HG03571 (cell line): ENCODE measurements around the gene TTC34.
"Not testable (repeated sequence)": the region's sequence is repeated elsewhere in the genome, so short reads cannot be mapped to it uniquely, and the experiment has no call there.

ENCODE experiments used
- ATAC-seq: cut with Tn5 transposase; IDR thresholded peaks from one replicate; pipeline ENCODE4 v1.9.1; 2021; ENCODE audit not compliant: unreplicated experiment

TTC34 gene

GRCh38 chr1:2778220-2778592, 23.3 kb downstream of the TTC34 start:
- no peak for ATAC-seq

- no peak for ATAC-seq
Measured at GRCh38 chr1:2777424-2778219, 23.9 kb downstream of the TTC34 start.

GRCh38 chr1:2775333-2775732, 26.2 kb downstream of the TTC34 start:
- ATAC-seq: not testable (repeated sequence)

- not testable (repeated sequence) for ATAC-seq
Measured at GRCh38 chr1:2768052-2768451, 33.4 kb downstream of the TTC34 start.

GRCh38 chr1:2759433-2759832, 42.1 kb downstream of the TTC34 start:
- ATAC-seq: not testable (repeated sequence)

GRCh38 chr1:2757519-2757918, 44.0 kb downstream of the TTC34 start:
- not testable (repeated sequence) for ATAC-seq

GRCh38 chr1:2755426-2755825, 46.1 kb downstream of the TTC34 start:
- not testable (repeated sequence) for ATAC-seq

- ATAC-seq: not testable (repeated sequence)
Measured at GRCh38 chr1:2754597-2754996, 46.9 kb downstream of the TTC34 start.

GRCh38 chr1:2752503-2752902, 49.0 kb downstream of the TTC34 start:
- not testable (repeated sequence) for ATAC-seq

- not testable (repeated sequence) for ATAC-seq
Measured at GRCh38 chr1:2751866-2752265, 49.6 kb downstream of the TTC34 start.

- ATAC-seq: not testable (repeated sequence)
Measured at GRCh38 chr1:2750766-2751730, 50.4 kb downstream of the TTC34 start.

- ATAC-seq: not testable (repeated sequence)
Measured at GRCh38 chr1:2750041-2750680, 51.3 kb downstream of the TTC34 start.

- ATAC-seq: not testable (repeated sequence)
Measured at GRCh38 chr1:2748626-2749025, 52.9 kb downstream of the TTC34 start.

- ATAC-seq: not testable (repeated sequence)
Measured at GRCh38 chr1:2694796-2695195, 106.7 kb downstream of the TTC34 start.

- ATAC-seq: not testable (repeated sequence)
Measured at GRCh38 chr1:2690180-2690579, 111.3 kb downstream of the TTC34 start.

GRCh38 chr1:2688336-2688665, 113.2 kb downstream of the TTC34 start:
- ATAC-seq: not testable (repeated sequence)

GRCh38 chr1:2687638-2688335, 113.7 kb downstream of the TTC34 start:
- not testable (repeated sequence) for ATAC-seq

GRCh38 chr1:2687174-2687591, 114.3 kb downstream of the TTC34 start:
- ATAC-seq: not testable (repeated sequence)

GRCh38 chr1:2686091-2686863, 115.2 kb downstream of the TTC34 start:
- not testable (repeated sequence) for ATAC-seq

- ATAC-seq: not testable (repeated sequence)
Measured at GRCh38 chr1:2685671-2686070, 115.8 kb downstream of the TTC34 start.
